ENCODE measurements around the gene KIF16B.

Gene KIF16B

DNA sequence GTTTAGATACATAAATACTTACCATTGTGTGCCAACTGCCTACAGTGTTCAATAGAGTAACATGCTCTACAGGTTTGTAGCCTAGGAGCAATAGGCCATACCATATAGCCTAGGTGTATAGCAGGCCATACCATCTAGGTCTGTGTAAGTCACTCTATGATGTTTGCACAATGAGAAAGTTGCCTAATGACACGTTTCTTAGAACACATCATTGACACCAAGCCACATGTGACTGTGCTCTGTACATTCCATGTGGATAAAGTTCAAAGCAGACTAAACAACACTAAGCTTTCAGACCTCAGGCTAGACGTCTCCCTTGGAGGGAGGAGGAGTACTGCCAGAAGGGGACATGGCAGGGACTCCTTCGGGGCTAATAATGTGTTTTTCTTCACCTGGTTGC is 93.6 kb downstream of the KIF16B start:
- no peak for ATAC-seq
- TF ChIP-seq, protein P1, sequence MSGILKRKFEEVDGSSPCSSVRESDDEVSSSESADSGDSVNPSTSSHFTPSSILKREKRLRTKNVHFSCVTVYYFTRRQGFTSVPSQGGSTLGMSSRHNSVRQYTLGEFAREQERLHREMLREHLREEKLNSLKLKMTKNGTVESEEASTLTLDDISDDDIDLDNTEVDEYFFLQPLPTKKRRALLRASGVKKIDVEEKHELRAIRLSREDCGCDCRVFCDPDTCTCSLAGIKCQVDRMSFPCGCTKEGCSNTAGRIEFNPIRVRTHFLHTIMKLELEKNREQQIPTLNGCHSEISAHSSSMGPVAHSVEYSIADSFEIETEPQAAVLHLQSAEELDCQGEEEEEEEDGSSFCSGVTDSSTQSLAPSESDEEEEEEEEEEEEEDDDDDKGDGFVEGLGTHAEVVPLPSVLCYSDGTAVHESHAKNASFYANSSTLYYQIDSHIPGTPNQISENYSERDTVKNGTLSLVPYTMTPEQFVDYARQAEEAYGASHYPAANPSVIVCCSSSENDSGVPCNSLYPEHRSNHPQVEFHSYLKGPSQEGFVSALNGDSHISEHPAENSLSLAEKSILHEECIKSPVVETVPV (CRISPR knock-in tag; IDR thresholded peaks at IDR 0.05), result no peak
- TF ChIP-seq ESRRG (CRISPR knock-in tag; IDR thresholded peaks at IDR 0.05) (no peak), GLIS3 (CRISPR knock-in tag; IDR thresholded peaks at IDR 0.05) (no peak), ZNF70 (CRISPR knock-in tag; IDR thresholded peaks at IDR 0.05) (no peak), ARNTL (CRISPR knock-in tag; IDR thresholded peaks at IDR 0.05; ENCODE audit: borderline replicate concordance, low read depth) (no peak), TCF4 (CRISPR knock-in tag; IDR thresholded peaks at IDR 0.05; ENCODE audit: borderline replicate concordance) (no peak), SNAI2 (CRISPR knock-in tag; IDR thresholded peaks at IDR 0.05) (no peak), ZNF8 (CRISPR knock-in tag; IDR thresholded peaks at IDR 0.05) (no peak), CSDC2 (CRISPR knock-in tag; IDR thresholded peaks at IDR 0.05) (no peak), ZC3H10 (CRISPR knock-in tag; IDR thresholded peaks at IDR 0.05) (no peak), BACH2 (CRISPR knock-in tag; IDR thresholded peaks at IDR 0.05; ENCODE audit: borderline replicate concordance) (no peak), RARB (CRISPR knock-in tag; IDR thresholded peaks at IDR 0.05) (no peak)
- TF ChIP-seq, protein P2, sequence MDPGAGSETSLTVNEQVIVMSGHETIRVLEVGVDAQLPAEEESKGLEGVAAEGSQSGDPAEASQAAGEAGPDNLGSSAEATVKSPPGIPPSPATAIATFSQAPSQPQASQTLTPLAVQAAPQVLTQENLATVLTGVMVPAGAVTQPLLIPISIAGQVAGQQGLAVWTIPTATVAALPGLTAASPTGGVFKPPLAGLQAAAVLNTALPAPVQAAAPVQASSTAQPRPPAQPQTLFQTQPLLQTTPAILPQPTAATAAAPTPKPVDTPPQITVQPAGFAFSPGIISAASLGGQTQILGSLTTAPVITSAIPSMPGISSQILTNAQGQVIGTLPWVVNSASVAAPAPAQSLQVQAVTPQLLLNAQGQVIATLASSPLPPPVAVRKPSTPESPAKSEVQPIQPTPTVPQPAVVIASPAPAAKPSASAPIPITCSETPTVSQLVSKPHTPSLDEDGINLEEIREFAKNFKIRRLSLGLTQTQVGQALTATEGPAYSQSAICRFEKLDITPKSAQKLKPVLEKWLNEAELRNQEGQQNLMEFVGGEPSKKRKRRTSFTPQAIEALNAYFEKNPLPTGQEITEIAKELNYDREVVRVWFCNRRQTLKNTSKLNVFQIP (CRISPR knock-in tag; IDR thresholded peaks at IDR 0.05; ENCODE audit: borderline replicate concordance, low read depth), result no peak
- TF ChIP-seq, protein P3, sequence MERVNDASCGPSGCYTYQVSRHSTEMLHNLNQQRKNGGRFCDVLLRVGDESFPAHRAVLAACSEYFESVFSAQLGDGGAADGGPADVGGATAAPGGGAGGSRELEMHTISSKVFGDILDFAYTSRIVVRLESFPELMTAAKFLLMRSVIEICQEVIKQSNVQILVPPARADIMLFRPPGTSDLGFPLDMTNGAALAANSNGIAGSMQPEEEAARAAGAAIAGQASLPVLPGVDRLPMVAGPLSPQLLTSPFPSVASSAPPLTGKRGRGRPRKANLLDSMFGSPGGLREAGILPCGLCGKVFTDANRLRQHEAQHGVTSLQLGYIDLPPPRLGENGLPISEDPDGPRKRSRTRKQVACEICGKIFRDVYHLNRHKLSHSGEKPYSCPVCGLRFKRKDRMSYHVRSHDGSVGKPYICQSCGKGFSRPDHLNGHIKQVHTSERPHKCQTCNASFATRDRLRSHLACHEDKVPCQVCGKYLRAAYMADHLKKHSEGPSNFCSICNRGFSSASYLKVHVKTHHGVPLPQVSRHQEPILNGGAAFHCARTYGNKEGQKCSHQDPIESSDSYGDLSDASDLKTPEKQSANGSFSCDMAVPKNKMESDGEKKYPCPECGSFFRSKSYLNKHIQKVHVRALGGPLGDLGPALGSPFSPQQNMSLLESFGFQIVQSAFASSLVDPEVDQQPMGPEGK (CRISPR knock-in tag; IDR thresholded peaks at IDR 0.05; ENCODE audit: borderline replicate concordance), result no peak
- TF ChIP-seq, protein P4, sequence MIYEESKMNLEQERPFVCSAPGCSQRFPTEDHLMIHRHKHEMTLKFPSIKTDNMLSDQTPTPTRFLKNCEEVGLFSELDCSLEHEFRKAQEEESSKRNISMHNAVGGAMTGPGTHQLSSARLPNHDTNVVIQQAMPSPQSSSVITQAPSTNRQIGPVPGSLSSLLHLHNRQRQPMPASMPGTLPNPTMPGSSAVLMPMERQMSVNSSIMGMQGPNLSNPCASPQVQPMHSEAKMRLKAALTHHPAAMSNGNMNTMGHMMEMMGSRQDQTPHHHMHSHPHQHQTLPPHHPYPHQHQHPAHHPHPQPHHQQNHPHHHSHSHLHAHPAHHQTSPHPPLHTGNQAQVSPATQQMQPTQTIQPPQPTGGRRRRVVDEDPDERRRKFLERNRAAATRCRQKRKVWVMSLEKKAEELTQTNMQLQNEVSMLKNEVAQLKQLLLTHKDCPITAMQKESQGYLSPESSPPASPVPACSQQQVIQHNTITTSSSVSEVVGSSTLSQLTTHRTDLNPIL (CRISPR knock-in tag; IDR thresholded peaks at IDR 0.05; ENCODE audit: low read depth), result no peak

DNA sequence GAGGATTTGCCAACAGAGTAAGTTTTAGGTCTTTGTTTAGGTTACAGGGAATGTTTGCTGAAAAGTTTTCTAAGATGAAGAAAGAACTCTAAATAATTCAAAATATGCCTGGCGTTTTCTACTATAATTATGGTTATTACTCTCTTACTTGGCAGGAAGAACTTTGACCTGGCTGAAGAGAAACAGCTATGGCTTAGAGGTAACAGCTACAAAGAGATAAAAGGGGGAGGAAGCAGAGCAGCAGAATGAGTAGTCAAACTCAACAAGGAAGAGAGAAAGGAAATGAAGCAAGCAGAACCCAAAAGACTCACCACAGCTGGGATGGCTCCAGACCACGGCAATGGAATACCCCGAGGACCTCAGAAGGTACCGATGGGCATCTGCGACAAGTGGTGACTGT is 95.6 kb downstream of the KIF16B start:
- ATAC-seq, result no peak
- TF ChIP-seq ZFP3 (CRISPR knock-in tag; IDR thresholded peaks at IDR 0.05), result no peak
- TF ChIP-seq TCF4 (CRISPR knock-in tag; IDR thresholded peaks at IDR 0.05; ENCODE audit: borderline replicate concordance), result no peak
- no peak for TF ChIP-seq CSDC2 (CRISPR knock-in tag; IDR thresholded peaks at IDR 0.05)
- TF ChIP-seq TOX (CRISPR knock-in tag; IDR thresholded peaks at IDR 0.05; ENCODE audit: borderline replicate concordance), result no peak
- TF ChIP-seq, protein P3 (CRISPR knock-in tag; IDR thresholded peaks at IDR 0.05; ENCODE audit: borderline replicate concordance), result no peak

DNA sequence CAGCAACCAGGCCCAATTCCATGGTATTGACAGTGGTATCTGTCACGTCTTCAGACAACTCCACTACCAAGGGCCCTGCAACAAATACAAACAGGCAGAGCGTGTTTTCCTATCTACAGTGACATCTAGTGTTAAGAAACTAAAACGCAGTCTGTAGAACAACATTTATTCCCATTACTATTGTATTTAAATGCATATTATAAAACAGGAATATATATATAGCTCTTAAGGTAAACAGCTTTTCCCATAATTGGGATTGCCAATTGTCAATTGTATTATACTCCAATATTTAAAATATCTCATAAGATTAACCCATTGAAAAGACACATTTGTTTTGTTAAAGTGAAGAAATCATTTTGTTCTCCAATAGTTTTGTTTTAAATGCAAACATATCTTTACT is 97.2 kb downstream of the KIF16B start:
- TF ChIP-seq ZNF565 (CRISPR knock-in tag; conservative IDR thresholded peaks at IDR 0.05; ENCODE audit: low read depth) (no peak), RARB (CRISPR knock-in tag; IDR thresholded peaks at IDR 0.05) (no peak), ZNF8 (CRISPR knock-in tag; IDR thresholded peaks at IDR 0.05) (no peak), ZNF70 (CRISPR knock-in tag; IDR thresholded peaks at IDR 0.05) (no peak), TCF4 (CRISPR knock-in tag; IDR thresholded peaks at IDR 0.05; ENCODE audit: borderline replicate concordance) (no peak), BACH2 (CRISPR knock-in tag; IDR thresholded peaks at IDR 0.05; ENCODE audit: borderline replicate concordance) (no peak), TOX (CRISPR knock-in tag; IDR thresholded peaks at IDR 0.05; ENCODE audit: borderline replicate concordance) (no peak), CSDC2 (CRISPR knock-in tag; IDR thresholded peaks at IDR 0.05) (no peak), SNAI2 (CRISPR knock-in tag; IDR thresholded peaks at IDR 0.05) (no peak), ISL1 (CRISPR knock-in tag; IDR thresholded peaks at IDR 0.05) (no peak), ARNTL (CRISPR knock-in tag; IDR thresholded peaks at IDR 0.05; ENCODE audit: borderline replicate concordance, low read depth) (no peak)
- TF ChIP-seq, protein P3 (CRISPR knock-in tag; IDR thresholded peaks at IDR 0.05; ENCODE audit: borderline replicate concordance), result no peak
- TF ChIP-seq, protein P1 (CRISPR knock-in tag; IDR thresholded peaks at IDR 0.05), result no peak
- TF ChIP-seq, protein P4 (CRISPR knock-in tag; IDR thresholded peaks at IDR 0.05; ENCODE audit: low read depth), result no peak
- peak; percentile 88 for ATAC-seq

Data from SK-N-SH treated with all-trans-retinoic acid at 6 μM for 48 hours (cell line).